Uterus (tissue), 2 donors: ENCODE results near the gene ZFP1.

Source experiments
- CTCF ChIP-seq, 4 experiments: fragments of 200-600 bp in 2 of 4; fragments of 450-650 bp in 2 of 4; sonication (generic) in 2 of 4; IDR thresholded peaks; one replicate each; pipeline ENCODE4 v1.5.1; 2016 to 2019; ENCODE audit warnings: antibody characterized with exemption in 4 of 4, mild to moderate bottlenecking in 2 of 4, moderate library complexity in 1 of 4
- POLR2A ChIP-seq, 2 donors: fragments of 450-650 bp; IDR thresholded peaks; one replicate each; pipeline ENCODE4 v1.6.1; 2016; ENCODE audit warnings: antibody characterized with exemption in 2 of 2, mild to moderate bottlenecking in 1 of 2, moderate library complexity in 1 of 2

- TF ChIP-seq POLR2A (IDR thresholded peaks at IDR 0.05) (no peak), CTCF (IDR thresholded peaks at IDR 0.05) (no peak)
Observed at GRCh38 chr16:75099075-75099667, 49.2 kb upstream of the ZFP1 start.
